Right ventricle myocardium superior (tissue), 1 donor: ENCODE measurements around the gene IRF7. TPM values are rescaled to one million over a fixed set of nuclear protein-coding genes. Genes with fewer than 3 reads are reported as not detected.
"Not testable (repeated sequence)": the region's sequence is repeated elsewhere in the genome, so short reads cannot be mapped to it uniquely, and the experiment has no call there.

Experiments used
- ATAC-seq: fragments of 200-7000 bp; cut with Tn5 transposase; one replicate; pipeline ENCODE4 v1.9.1; 2020; ENCODE audit warnings: mild to moderate bottlenecking; ENCODE audit not compliant: poor library complexity
- DNase-seq: peaks from one replicate; pipeline ENCODE4 v3.0.0-alpha.2; 2020
- intact Hi-C: fragments of 100-400 bp; cut with DNase I; formaldehyde crosslinking; loops from one replicate; pipeline ENCODE4 v1.11.2; 2022
- long read RNA-seq: library from polyadenylated mRNA; unstranded; transcript quantifications from one replicate; pipeline ENCODE4 v2.0.0, GENCODE V29; 2021
- total RNA-seq: library from RNA; stranded (reverse); fragmentation: NEBNext Ultra II Directional; extraction: Animal tissue kit (Norgen Biotek cat#: 25700); gene quantifications from one replicate; pipeline ENCODE4 v1.2.1, GENCODE V29; 2021
- donor health status: DM: no; HTN: yes; CAD: no; lungs with severe emphysema.

Gene IRF7
- 7.5 TPM for total RNA-seq
- long read RNA-seq, transcript IRF7-205 (11 exons, 1,974 nt) = major isoform, 14 of 45 reads
- long read RNA-seq, partial matches to known transcripts = 3 of 45 reads
- long read RNA-seq, other reads (novel, unspliced or antisense) = 27 of 45 reads

- intact Hi-C loops = no loop called here
- peak; percentile 99 for DNase-seq
- ATAC-seq = peak; percentile 92
Measured at GRCh38 chr11:615504-616319, at the start of gene IRF7. Gene IRF7, minus strand, starts transcription at chr11:615950. Its CDS starts 586 bp downstream, at chr11:615364.

DNA sequence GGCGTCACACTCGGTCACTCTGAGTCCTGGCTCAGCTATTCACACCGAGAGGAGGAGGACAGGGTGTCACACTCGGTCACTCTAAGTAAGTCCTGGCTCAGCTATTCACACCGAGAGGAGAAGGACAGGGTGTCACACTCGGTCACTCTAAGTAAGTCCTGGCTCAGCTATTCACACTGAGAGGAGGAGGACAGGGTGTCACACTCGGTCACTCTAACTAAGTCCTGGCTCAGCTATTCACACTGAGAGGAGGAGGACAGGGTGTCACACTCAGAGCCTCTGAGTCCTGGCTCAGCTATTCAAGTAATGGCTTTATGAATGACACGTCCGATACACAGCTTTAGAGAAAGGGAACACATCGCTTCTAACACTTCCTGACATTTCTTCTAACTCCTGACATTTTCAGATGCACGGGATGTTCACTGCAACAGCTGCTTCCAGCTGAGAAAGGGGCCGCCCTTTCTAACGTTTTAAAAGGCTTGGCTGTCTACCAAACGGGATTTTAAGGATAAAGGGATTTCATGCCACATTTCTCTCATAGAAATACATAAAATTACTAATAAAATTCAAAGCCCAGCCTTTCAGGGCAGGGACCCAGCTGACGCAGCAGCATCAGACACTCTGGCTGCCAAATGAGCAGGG is 49.4 kb upstream of the IRF7 start:
- ATAC-seq (no peak), DNase-seq (no peak)
- intact Hi-C loops = loop anchor here (10.0 kb wide), 1 partner anchor 60 kb away; no protein-coding TSS in a partner anchor

- ATAC-seq (peak; percentile 69), DNase-seq (peak; percentile 78)
- intact Hi-C loops = loop anchor here (10.0 kb wide), 1 partner anchor 62 kb away; no protein-coding TSS in a partner anchor
Measured at GRCh38 chr11:662689-663274, 47.0 kb upstream of the IRF7 start.

DNA sequence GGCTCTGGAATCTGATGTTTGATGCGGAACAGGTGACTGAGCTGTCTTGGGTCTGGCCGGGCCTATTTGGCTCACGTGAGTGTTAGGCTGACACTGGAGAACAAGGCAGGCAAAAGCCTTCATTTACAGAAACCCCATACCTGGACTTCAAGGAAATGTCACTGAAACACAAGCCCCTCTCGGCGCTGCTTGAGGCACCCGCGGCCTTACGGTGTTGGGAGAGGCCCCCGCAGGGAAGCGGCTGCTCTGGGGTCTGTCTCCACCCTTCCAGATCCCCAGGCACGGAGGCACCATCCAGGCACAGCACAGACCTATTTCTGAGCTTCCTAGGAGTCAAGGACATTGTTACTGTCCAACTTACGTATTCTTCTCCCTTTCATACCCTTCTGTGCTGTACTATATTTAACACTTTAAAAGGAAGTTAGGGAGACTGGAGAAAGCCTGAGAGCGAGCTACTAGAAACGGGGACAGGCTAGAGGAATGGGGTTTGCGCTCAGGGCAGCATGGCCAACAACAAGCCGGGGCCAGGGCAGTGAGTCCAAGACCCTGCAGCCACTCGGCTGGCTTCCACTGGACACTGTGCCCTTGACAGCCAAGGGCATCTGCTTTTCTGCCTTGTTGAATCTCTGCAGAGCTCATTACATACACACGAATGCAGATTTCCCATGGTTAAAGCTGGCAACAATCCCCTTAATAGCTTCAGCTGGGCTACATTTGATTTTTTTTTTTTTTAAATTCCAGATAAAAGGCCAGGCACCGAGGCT is 45.1 kb upstream of the IRF7 start:
- DNase-seq = no peak
- ATAC-seq = peak; percentile 33
- intact Hi-C loops = loop anchor here (10.0 kb wide), 1 partner anchor 64 kb away; no protein-coding TSS in a partner anchor

- no peak for DNase-seq
- intact Hi-C loops = loop anchor here (10.0 kb wide), 1 partner anchor 65 kb away; no protein-coding TSS in a partner anchor
- no peak for ATAC-seq
Measured at GRCh38 chr11:660281-660680, 44.5 kb upstream of the IRF7 start.

DNA sequence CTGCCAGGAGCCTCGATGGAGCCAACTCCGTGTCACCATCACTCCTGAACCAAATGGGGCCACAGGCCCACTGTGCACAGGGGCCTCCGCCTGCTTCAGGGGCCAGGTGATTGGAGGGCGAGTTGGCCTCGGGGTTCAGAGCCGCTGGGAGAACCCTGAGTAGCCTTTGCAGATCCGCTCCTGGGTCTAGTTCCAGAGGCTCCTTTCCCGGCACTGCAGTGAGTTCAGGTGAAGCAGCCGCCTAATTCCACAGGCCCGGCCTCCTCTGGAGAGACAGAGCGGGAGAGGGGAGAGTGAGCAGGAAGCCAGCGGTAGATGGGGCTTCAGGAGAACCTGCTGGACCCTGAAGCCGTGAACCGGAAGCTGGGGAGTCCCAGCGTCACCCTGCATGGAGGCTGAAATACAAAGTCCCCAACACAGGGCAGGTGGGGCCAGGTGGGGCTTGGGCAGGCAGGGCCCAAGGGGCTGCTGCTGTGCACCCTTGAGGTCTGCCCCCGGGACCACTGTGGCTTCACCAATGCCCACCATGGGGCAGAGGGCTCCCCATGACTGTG is 43.9 kb upstream of the IRF7 start:
- intact Hi-C loops = loop anchor here (10.0 kb wide), 1 partner anchor 65 kb away; no protein-coding TSS in a partner anchor
- ATAC-seq (no peak), DNase-seq (no peak)

DNA sequence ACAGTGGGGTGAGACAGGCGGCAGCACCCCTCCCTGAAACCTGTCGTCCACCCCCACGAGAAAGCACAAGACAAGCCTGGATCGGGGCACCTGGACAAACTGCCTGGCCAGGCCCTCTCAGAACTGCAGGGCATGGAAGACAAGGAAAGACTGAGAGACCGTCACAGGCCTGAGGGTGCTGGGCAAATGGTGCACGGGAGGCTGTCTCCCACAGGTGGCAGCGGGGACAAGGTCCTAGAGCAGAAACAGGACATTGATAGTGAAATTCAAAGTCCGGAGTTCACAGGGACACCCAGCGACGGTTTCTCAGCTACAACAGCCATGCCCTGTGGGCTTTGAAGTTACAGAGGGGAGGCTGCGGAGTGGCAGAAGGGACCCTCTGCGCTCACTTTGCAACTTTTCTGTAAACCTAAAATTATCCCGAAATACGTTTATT is 42.0 kb upstream of the IRF7 start:
- no peak for ATAC-seq
- no peak for DNase-seq
- intact Hi-C loops = no loop called here

GRCh38 chr11:656866-657265 is 41.1 kb upstream of the IRF7 start:
- DNase-seq = no peak
- ATAC-seq = no peak
- intact Hi-C loops = no loop called here

DNA sequence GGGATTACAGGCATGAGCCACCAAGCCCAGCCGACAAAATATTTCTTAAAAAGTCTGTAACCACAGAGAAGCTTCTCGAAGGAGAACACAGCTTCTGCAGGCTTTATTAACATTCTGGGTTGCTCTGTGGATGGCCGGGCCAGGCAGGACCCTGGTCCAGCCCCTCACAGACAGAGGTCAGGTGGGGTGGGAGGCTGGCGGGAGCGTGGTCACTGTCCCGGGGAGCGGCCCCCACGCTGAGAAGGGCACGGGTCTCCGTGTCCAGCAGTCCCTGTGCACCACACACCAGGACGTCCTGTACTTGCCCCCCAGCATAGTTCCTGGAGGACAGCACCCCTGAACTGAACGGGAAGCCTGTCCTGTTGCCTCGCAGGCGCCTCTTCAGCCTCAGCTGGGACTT is 40.7 kb upstream of the IRF7 start:
- DNase-seq (no peak), ATAC-seq (no peak)
- intact Hi-C loops = no loop called here

- intact Hi-C loops = no loop called here
- DNase-seq (no peak), ATAC-seq (no peak)
Measured at GRCh38 chr11:655036-655726, 39.4 kb upstream of the IRF7 start.

DNA sequence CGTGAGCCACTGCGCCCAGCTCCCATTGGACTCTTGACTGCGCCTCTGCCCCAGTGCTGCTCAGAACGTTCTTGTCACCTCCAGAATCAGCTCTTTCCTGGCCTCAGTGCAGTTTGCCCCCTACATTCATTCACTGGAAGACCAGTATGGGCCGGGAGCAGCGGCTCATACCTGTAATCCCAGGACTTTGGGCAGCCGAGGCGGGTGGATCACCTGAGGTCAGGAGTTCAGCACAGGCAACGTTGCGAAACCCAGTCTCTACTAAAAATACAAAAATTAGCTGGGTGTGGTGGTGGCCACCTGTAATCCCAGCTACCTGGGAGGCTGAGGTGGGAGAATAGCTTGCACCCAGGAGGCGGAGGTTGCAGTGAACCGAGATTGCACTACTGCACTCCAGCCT is 38.7 kb upstream of the IRF7 start:
- ATAC-seq, intact Hi-C loops, DNase-seq: not testable (repeated sequence)

DNA sequence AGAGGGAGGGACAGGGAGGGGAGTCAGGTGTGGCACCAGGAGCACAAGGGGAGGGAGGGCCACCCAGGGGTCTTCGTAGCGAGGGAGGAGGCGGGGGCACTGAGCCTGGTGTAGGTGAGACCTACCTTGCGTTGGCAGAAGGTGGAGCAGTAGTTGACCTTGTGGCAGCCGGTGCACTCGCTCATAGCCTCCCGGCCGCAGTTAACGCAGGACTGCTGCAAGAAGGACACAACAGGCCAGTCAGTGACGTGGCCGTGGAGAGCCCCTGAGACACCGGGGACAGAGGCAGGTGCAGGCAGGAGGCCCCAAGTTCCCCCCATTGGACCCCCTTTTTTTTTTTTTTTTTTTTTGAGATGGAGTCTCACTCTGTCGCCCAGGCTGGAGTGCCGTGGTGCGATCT is 38.1 kb upstream of the IRF7 start:
- no peak for ATAC-seq
- intact Hi-C loops = no loop called here
- no peak for DNase-seq

GRCh38 chr11:653136-653535 is 37.4 kb upstream of the IRF7 start:
- ATAC-seq, DNase-seq, intact Hi-C loops: not testable (repeated sequence)

- DNase-seq = no peak
- intact Hi-C loops = no loop called here
- no peak for ATAC-seq
Measured at GRCh38 chr11:650482-650881, 34.7 kb upstream of the IRF7 start.

- DNase-seq, intact Hi-C loops, ATAC-seq: not testable (repeated sequence)
Measured at GRCh38 chr11:647672-648158, 32.0 kb upstream of the IRF7 start.

DNA sequence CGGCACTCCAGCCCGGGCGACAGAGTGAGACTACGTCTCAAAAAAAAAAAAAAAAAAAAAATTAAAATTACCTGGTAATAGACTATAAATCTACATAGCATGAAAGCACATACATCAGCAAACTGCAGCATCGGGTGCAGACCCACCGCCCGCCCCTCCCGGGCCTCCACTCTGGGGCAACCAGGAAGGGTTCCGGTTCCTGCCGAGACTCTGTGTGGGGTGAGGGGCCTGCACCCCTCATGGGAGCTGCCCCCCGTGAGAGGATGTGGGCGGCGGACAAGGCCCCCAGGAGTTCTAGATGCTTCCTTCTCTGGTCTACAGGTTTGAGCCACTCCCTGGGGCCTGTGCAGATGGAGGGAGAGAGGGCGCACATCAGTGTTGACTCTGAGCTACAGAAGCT is 30.5 kb upstream of the IRF7 start:
- intact Hi-C loops = no loop called here
- ATAC-seq = no peak
- no peak for DNase-seq

- ATAC-seq = no peak
- DNase-seq = no peak
- intact Hi-C loops = no loop called here
Measured at GRCh38 chr11:645536-645935, 29.8 kb upstream of the IRF7 start.
